Sigmoid colon (tissue), 4 donors: Measurements from ENCODE around the gene HMCN1.

Experiments used
- EP300 ChIP-seq, 4 donors: sonication (generic); formaldehyde crosslinking; IDR thresholded peaks; one replicate each; pipeline ENCODE4 v1.6.1; 2017; ENCODE audit warnings: antibody characterized with exemption in 4 of 4
- POLR2AphosphoS5 ChIP-seq, 4 donors: sonication (generic); formaldehyde crosslinking; IDR thresholded peaks; one replicate each; pipeline ENCODE4 v1.6.1; 2017; ENCODE audit warnings: antibody characterized with exemption in 4 of 4

DNA sequence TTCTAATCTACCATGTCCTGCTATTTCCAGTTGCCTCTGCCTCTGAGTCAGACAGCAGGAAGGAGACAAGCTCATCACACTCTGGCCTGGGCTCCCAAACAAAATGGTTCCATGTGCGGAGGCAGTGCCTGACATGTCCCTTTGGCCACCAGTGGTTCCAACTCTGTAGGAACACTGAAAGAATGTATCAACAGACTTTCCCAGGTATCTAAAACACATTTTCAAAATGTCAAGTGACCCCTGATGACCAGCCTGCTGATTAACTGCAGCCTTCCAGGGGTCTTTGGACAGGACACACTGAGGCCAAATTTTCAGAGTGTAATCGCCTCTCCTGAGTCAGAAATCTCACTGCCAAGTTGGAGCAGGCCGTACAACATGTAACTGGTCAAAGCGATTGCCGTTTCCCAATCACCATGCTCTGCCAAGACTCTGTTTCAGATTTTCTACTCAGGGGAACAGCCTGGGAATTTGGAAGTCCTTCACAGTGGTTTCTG, 468.1 kb downstream of the HMCN1 start:
- TF ChIP-seq EP300 (IDR thresholded peaks at IDR 0.05) (no peak), POLR2AphosphoS5 (IDR thresholded peaks at IDR 0.05) (no peak)
